Activated CD4-positive, alpha-beta memory T cell treated with anti-CD3 and anti-CD28 coated beads for 36 hours (primary cell): Measurements from ENCODE around the gene CHCHD5. TPM values are rescaled to one million over a fixed set of nuclear protein-coding genes. Genes with fewer than 3 reads are reported as not detected.

ENCODE experiments used
- CTCF ChIA-PET: fragments of 350-600 bp; sonication (Branson Sonifier 250); formaldehyde crosslinking; loops from one replicate; lab custom pipeline; 2021; ENCODE audit warnings: antibody characterized with exemption, inconsistent platforms; lab: Charles Lee
- POLR2A ChIA-PET: fragments of 350-600 bp; sonication (Branson Sonifier 250); formaldehyde crosslinking; loops from one replicate; lab custom pipeline; 2021; ENCODE audit warnings: antibody characterized with exemption; lab: Charles Lee
- DNase-seq: peaks from one replicate; pipeline ENCODE4 v3.0.0-alpha.2; 2020
- H3K27ac Mint-ChIP-seq: one replicate; pipeline ENCODE4 v1.8.0; 2021; ENCODE audit warnings: mixed read lengths
- H3K27me3 Mint-ChIP-seq: one replicate; pipeline ENCODE4 v1.8.0; 2021; ENCODE audit warnings: mixed read lengths
- H3K36me3 Mint-ChIP-seq: one replicate; pipeline ENCODE4 v1.8.0; 2021; ENCODE audit warnings: mixed read lengths
- H3K4me1 Mint-ChIP-seq: one replicate; pipeline ENCODE4 v1.8.0; 2021; ENCODE audit warnings: low read depth, mixed read lengths
- H3K4me3 Mint-ChIP-seq: one replicate; pipeline ENCODE4 v1.8.0; 2021; ENCODE audit warnings: mild to moderate bottlenecking, mixed read lengths
- H3K9me3 Mint-ChIP-seq: one replicate; pipeline ENCODE4 v1.8.0; 2021; ENCODE audit warnings: mixed read lengths
- intact Hi-C: fragments of 100-400 bp; cut with micrococcal nuclease; formaldehyde crosslinking; loops from one replicate; pipeline ENCODE4 v1.15.1; 2023
- total RNA-seq, 2 experiments: library from RNA; stranded (reverse); gene quantifications; one replicate each; pipeline ENCODE4 v1.2.3, GENCODE V29; 2021

The CHCHD5 gene
- total RNA-seq, 2 experiments from 2014 or later = 39.3 to 41.4 TPM

GRCh38 chr2:112626604-112627059 lies 42.2 kb downstream of the CHCHD5 start:
- intact Hi-C loops = loop anchor here (1.0 to 10.0 kb wide), 4 partner anchors 19 to 258 kb away; partner anchors contain the start of gene SLC20A1
- ChIA-PET POLR2A (interaction anchor here (0.9 to 2.8 kb wide), 5 partner anchors 9 to 99 kb away, joined by 3 to 29 read pairs (median 4); partner anchors contain the start of gene SLC20A1), CTCF (interaction anchor here (0.6 to 6.7 kb wide), 28 partner anchors 9 to 538 kb away, joined by 3 to 212 read pairs (median 7); partner anchors contain the start of gene SLC20A1)
- Mint-ChIP-seq H3K4me3 (peak overlapping the region; percentile 46), H3K27ac (peak overlapping the region; percentile 88), H3K36me3 (no peaks in the 10 kb centered on the region), H3K27me3 (peaks cover 2% of the 10 kb centered on the region), H3K9me3 (no peaks in the 10 kb centered on the region), H3K4me1 (peaks cover 67% of the 10 kb centered on the region)
- DNase-seq = peak; percentile 79

- CTCF ChIA-PET = interaction anchor here (1.0 to 6.7 kb wide), 27 partner anchors 8 to 314 kb away, joined by 3 to 212 read pairs (median 7); partner anchors contain the start of gene SLC20A1
- peak overlapping the region; percentile 88 for H3K27ac Mint-ChIP-seq
- H3K4me1 Mint-ChIP-seq = peaks cover 73% of the 10 kb centered on the region
- intact Hi-C loops = loop anchor here (10.0 kb wide), 1 partner anchor 257 kb away; no protein-coding TSS in a partner anchor
- H3K27me3 Mint-ChIP-seq = peaks cover 2% of the 10 kb centered on the region
- DNase-seq = peak; percentile 18
- H3K9me3 Mint-ChIP-seq = no peaks in the 10 kb centered on the region
- no peaks in the 10 kb centered on the region for H3K36me3 Mint-ChIP-seq
- POLR2A ChIA-PET = interaction anchor here (1.4 to 2.8 kb wide), 3 partner anchors 19 to 40 kb away, joined by 3 to 29 read pairs (median 5); partner anchors contain the start of gene SLC20A1
- peak overlapping the region; percentile 46 for H3K4me3 Mint-ChIP-seq
Observed at GRCh38 chr2:112627060-112628040, 42.9 kb downstream of the CHCHD5 start.

DNA sequence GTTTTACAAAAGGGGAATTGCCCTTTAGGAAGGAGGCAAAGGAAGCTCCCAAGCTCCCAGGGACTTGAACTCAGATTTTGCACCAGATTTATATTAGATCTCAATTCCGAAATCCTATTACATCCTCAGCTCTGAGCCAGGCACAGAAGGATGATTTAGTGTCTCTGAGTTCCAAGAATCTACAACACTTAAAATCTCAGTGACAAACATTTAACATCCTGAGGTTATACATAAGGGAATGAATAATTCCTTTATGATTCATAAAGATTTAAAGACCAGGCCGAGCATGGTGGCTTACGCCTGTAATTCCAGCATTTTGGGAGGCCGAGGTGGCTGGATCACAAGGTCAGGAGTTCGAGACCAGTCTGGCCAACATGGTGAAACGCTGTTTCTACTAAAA lies 44.8 kb downstream of the CHCHD5 start:
- DNase-seq = no peak
- H3K27ac Mint-ChIP-seq = no peak overlapping the region
- intact Hi-C loops = loop anchor here (10.0 kb wide), 1 partner anchor 256 kb away; no protein-coding TSS in a partner anchor
- H3K9me3 Mint-ChIP-seq = no peaks in the 10 kb centered on the region
- H3K27me3 Mint-ChIP-seq = peaks cover 2% of the 10 kb centered on the region
- no peak overlapping the region for H3K4me3 Mint-ChIP-seq
- H3K36me3 Mint-ChIP-seq = no peaks in the 10 kb centered on the region
- ChIA-PET CTCF (interaction anchor here (1.4 to 6.7 kb wide), 7 partner anchors 16 to 313 kb away, joined by 4 to 212 read pairs (median 33); partner anchors contain the start of gene SLC20A1), POLR2A (no interaction called here)
- H3K4me1 Mint-ChIP-seq = peaks cover 80% of the 10 kb centered on the region

DNA sequence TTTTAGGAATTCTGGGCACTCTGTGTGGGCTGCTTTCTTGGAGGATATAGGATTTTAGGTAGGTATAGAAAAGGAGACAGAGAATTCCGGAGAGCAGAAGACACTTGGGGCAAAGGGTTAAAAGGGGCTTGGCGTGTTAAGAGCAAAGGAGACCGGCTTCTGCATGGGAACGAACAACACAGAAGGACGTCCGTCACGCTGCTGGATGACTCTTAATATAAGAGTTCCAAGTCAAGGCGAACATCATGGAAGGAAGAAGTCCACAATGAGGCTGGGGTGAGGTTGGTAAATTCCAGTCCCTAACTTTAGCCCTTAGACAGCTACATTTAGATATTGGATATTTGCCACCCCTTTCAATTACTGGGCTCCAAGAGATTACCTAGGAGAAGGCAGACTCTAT lies 45.4 kb downstream of the CHCHD5 start:
- Mint-ChIP-seq H3K4me3 (no peak overlapping the region), H3K36me3 (no peaks in the 10 kb centered on the region), H3K27me3 (peaks cover 2% of the 10 kb centered on the region), H3K27ac (no peak overlapping the region), H3K9me3 (no peaks in the 10 kb centered on the region), H3K4me1 (peaks cover 80% of the 10 kb centered on the region)
- intact Hi-C loops = loop anchor here (2.0 to 10.0 kb wide), 2 partner anchors 45 to 255 kb away; partner anchors contain the start of gene CHCHD5
- POLR2A ChIA-PET = interaction anchor here (4.2 kb wide), 1 partner anchor 16 kb away, joined by 49 read pairs; the partner anchor contains the start of gene SLC20A1
- no peak for DNase-seq
- CTCF ChIA-PET = interaction anchor here (0.9 to 4.1 kb wide), 5 partner anchors 15 to 96 kb away, joined by 3 to 34 read pairs (median 31); partner anchors contain the start of gene SLC20A1

DNA sequence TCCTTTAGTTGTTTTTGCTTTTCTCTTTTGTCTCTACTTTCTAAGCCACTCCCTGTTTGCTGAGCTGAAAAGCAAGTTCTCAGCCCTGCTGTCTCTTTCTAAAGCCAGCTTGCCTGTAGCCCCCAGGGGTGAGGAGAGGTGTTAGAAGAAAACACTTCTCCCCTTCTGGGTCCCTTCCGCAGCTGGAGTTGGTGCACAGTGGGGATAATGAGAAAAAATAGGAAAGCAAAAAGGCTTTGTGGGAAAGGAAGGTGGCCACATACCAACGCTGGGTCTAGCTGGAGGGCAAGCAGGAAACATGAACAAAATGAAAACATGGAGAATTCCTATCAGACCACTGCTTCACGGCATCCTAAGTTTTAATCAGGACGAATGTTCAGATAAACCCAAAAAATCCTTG lies 45.9 kb downstream of the CHCHD5 start:
- CTCF ChIA-PET = interaction anchor here (0.7 to 4.1 kb wide), 7 partner anchors 15 to 119 kb away, joined by 3 to 34 read pairs (median 5); partner anchors contain the start of gene SLC20A1
- H3K27me3 Mint-ChIP-seq = peaks cover 2% of the 10 kb centered on the region
- no peak overlapping the region for H3K4me3 Mint-ChIP-seq
- H3K9me3 Mint-ChIP-seq = no peaks in the 10 kb centered on the region
- intact Hi-C loops = loop anchor here (2.0 kb wide), 1 partner anchor 45 kb away; the partner anchor contains the start of gene CHCHD5
- DNase-seq = no peak
- peaks cover 81% of the 10 kb centered on the region for H3K4me1 Mint-ChIP-seq
- no peaks in the 10 kb centered on the region for H3K36me3 Mint-ChIP-seq
- POLR2A ChIA-PET = interaction anchor here (1.2 to 4.2 kb wide), 4 partner anchors 16 to 76 kb away, joined by 4 to 49 read pairs (median 8); partner anchors contain the start of gene SLC20A1
- peak overlapping the region; percentile 89 for H3K27ac Mint-ChIP-seq

DNA sequence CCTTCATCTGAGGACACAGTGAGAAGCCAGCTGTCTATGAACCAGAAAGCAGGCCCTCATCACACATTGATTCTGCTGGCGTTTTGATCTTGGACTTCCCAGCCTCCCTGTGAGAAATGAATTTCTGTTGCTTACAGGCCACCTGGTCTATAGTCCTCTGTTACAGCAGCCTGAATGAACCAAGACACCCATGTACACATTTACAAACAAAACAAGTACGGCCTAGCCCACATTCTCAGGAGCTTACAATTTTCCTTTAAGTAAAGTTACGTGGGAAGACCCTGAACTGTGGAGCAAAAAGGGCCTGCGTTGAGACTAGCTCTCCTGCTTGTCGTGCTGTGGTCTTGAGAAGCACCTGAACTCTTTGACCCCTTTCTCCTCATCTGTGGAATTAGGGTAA lies 49.3 kb downstream of the CHCHD5 start:
- Mint-ChIP-seq H3K9me3 (no peaks in the 10 kb centered on the region), H3K27ac (no peak overlapping the region), H3K4me1 (peaks cover 75% of the 10 kb centered on the region), H3K4me3 (no peak overlapping the region), H3K36me3 (no peaks in the 10 kb centered on the region), H3K27me3 (peaks cover 2% of the 10 kb centered on the region)
- no peak for DNase-seq
- POLR2A ChIA-PET = interaction anchor here (4.2 kb wide), 1 partner anchor 13 kb away, joined by 49 read pairs; the partner anchor contains the start of gene SLC20A1
- intact Hi-C loops = no loop called here
- CTCF ChIA-PET = interaction anchor here (0.7 to 4.1 kb wide), 4 partner anchors 34 to 503 kb away, joined by 3 to 34 read pairs (median 4); no protein-coding TSS in a partner anchor

GRCh38 chr2:112634153-112634873 lies 49.9 kb downstream of the CHCHD5 start:
- ChIA-PET CTCF (interaction anchor here (0.7 to 2.7 kb wide), 4 partner anchors 8 to 503 kb away, joined by 3 to 16 read pairs (median 4); no protein-coding TSS in a partner anchor), POLR2A (interaction anchor here (4.2 kb wide), 1 partner anchor 12 kb away, joined by 49 read pairs; the partner anchor contains the start of gene SLC20A1)
- H3K9me3 Mint-ChIP-seq = no peaks in the 10 kb centered on the region
- H3K27ac Mint-ChIP-seq = no peak overlapping the region
- H3K4me3 Mint-ChIP-seq = no peak overlapping the region
- H3K27me3 Mint-ChIP-seq = peaks cover 2% of the 10 kb centered on the region
- peaks cover 71% of the 10 kb centered on the region for H3K4me1 Mint-ChIP-seq
- no peaks in the 10 kb centered on the region for H3K36me3 Mint-ChIP-seq
- intact Hi-C loops = no loop called here
- DNase-seq = peak; percentile 23

GRCh38 chr2:112634874-112635157 lies 50.4 kb downstream of the CHCHD5 start:
- Mint-ChIP-seq H3K4me3 (no peak overlapping the region), H3K36me3 (no peaks in the 10 kb centered on the region), H3K4me1 (peaks cover 67% of the 10 kb centered on the region), H3K27me3 (peaks cover under 1% of the 10 kb centered on the region), H3K27ac (no peak overlapping the region), H3K9me3 (no peaks in the 10 kb centered on the region)
- ChIA-PET POLR2A (interaction anchor here (0.9 to 1.0 kb wide), 2 partner anchors 10 to 11 kb away, joined by 3 to 4 read pairs; partner anchors contain the start of gene SLC20A1), CTCF (interaction anchor here (1.1 to 2.7 kb wide), 4 partner anchors 8 to 35 kb away, joined by 4 to 16 read pairs (median 4); no protein-coding TSS in a partner anchor)
- intact Hi-C loops = no loop called here
- DNase-seq = no peak

- intact Hi-C loops = loop anchor here (1.0 kb wide), 1 partner anchor 8 kb away; no protein-coding TSS in a partner anchor
- ChIA-PET POLR2A (interaction anchor here (1.4 kb wide), 2 partner anchors 9 to 14 kb away, joined by 4 to 9 read pairs; partner anchors contain the start of gene SLC20A1), CTCF (interaction anchor here (1.0 to 2.7 kb wide), 3 partner anchors 10 to 91 kb away, joined by 3 to 16 read pairs (median 4); no protein-coding TSS in a partner anchor)
- Mint-ChIP-seq H3K4me1 (peaks cover 64% of the 10 kb centered on the region), H3K27me3 (no peaks in the 10 kb centered on the region), H3K36me3 (no peaks in the 10 kb centered on the region), H3K9me3 (no peaks in the 10 kb centered on the region), H3K27ac (no peak overlapping the region), H3K4me3 (no peak overlapping the region)
- DNase-seq = peak; percentile 73
Observed at GRCh38 chr2:112636605-112637288, 52.3 kb downstream of the CHCHD5 start.

- Mint-ChIP-seq H3K27ac (no peak overlapping the region), H3K27me3 (no peaks in the 10 kb centered on the region), H3K4me3 (no peak overlapping the region), H3K9me3 (no peaks in the 10 kb centered on the region), H3K36me3 (no peaks in the 10 kb centered on the region), H3K4me1 (peaks cover 59% of the 10 kb centered on the region)
- no peak for DNase-seq
- ChIA-PET CTCF (interaction anchor here (1.0 to 2.7 kb wide), 3 partner anchors 11 to 90 kb away, joined by 3 to 16 read pairs (median 4); no protein-coding TSS in a partner anchor), POLR2A (interaction anchor here (1.4 kb wide), 2 partner anchors 9 to 14 kb away, joined by 4 to 9 read pairs; partner anchors contain the start of gene SLC20A1)
- intact Hi-C loops = no loop called here
Observed at GRCh38 chr2:112637289-112637660, 52.9 kb downstream of the CHCHD5 start.
